K562 (cell line): ENCODE data around the gene ALDH3B2. TPM values are rescaled to one million over a fixed set of nuclear protein-coding genes. Genes with fewer than 3 reads are reported as not detected.

ENCODE experiments used
- ASH1L ChIP-seq: fragments of 450-650 bp; IDR thresholded peaks from 2 replicates; pipeline ENCODE4 v1.6.1; 2018; ENCODE audit warnings: borderline replicate concordance, mild to moderate bottlenecking, low read depth; ENCODE audit not compliant: partially characterized antibody
- BRF1 ChIP-seq: IDR thresholded peaks from 3 replicates; pipeline ENCODE4 v1.6.1; 2011; ENCODE audit warnings: borderline replicate concordance, mild to moderate bottlenecking; ENCODE audit not compliant: insufficient read length; ENCODE audit errors: extremely low read depth
- CAMTA2 ChIP-seq: fragments of 250-450 bp; sonication (Bioruptor Pico); conservative IDR thresholded peaks from 2 replicates; pipeline ENCODE4 v1.5.1; 2022
- FOXK2 ChIP-seq, 2 experiments: fragments of 450-650 bp; IDR thresholded peaks in 1 of 2; conservative IDR thresholded peaks in 1 of 2; 2 replicates each; pipeline ENCODE4 v1.6.1; 2016; ENCODE audit warnings: low read depth in 2 of 2, mild to moderate bottlenecking in 1 of 2
- FUS ChIP-seq: fragments of 200-400 bp; formaldehyde crosslinking; optimal IDR thresholded peaks from 2 replicates; pipeline ENCODE3; 2017; ENCODE audit warnings: low read depth, low read length
- HMG20A ChIP-seq: fragments of 450-650 bp; formaldehyde crosslinking; conservative IDR thresholded peaks from 2 replicates; pipeline ENCODE4 v1.4.0; 2020; ENCODE audit warnings: mild to moderate bottlenecking, mixed read lengths
- JUND ChIP-seq, 2 experiments: IDR thresholded peaks; 2 replicates in 1 of 2; 3 replicates in 1 of 2; pipeline ENCODE4 v1.6.1; 2011; ENCODE audit warnings: borderline replicate concordance in 2 of 2, low read depth in 2 of 2, low read length in 2 of 2, improper control_type of control experiment in 1 of 2, missing biosample characterization in 1 of 2, missing genetic modification characterization in 1 of 2, missing genetic modification reagents in 1 of 2
- KLF10 ChIP-seq: fragments of 250-450 bp; sonication (Bioruptor Pico); IDR thresholded peaks from 2 replicates; pipeline ENCODE4 v1.6.1; 2021; ENCODE audit warnings: matching md5 sums
- MTA1 ChIP-seq: fragments of 450-650 bp; IDR thresholded peaks from 2 replicates; pipeline ENCODE4 v1.6.1; 2017; ENCODE audit warnings: borderline replicate concordance
- MYBL2 ChIP-seq, 2 experiments: fragments of 450-650 bp in 1 of 2; sonication (generic) in 1 of 2; formaldehyde crosslinking in 1 of 2; IDR thresholded peaks; 2 replicates each; pipeline versions ENCODE4 v1.6.1 to v1.8.1; 2017 to 2022; ENCODE audit warnings: borderline replicate concordance in 1 of 2, inconsistent platforms in 1 of 2, low read depth in 1 of 2, mild to moderate bottlenecking in 1 of 2, missing genetic modification reagents in 1 of 2, moderate library complexity in 1 of 2
- NFE2 ChIP-seq: IDR thresholded peaks from 2 replicates; pipeline ENCODE4 v1.6.1; 2014; ENCODE audit warnings: antibody characterized with exemption, low read depth
- NR3C1 ChIP-seq: sonication (generic); formaldehyde crosslinking; IDR thresholded peaks from 2 replicates; pipeline ENCODE4 v1.8.1; 2022; ENCODE audit warnings: missing genetic modification reagents
- PYGO2 ChIP-seq: fragments of 450-650 bp; IDR thresholded peaks from 2 replicates; pipeline ENCODE4 v1.6.1; 2016; ENCODE audit warnings: mild to moderate bottlenecking, missing genetic modification characterization, moderate library complexity, missing compliant biosample characterization
- SIRT6 ChIP-seq: IDR thresholded peaks from one replicate; pipeline ENCODE4 v1.6.1; 2012; ENCODE audit warnings: low read depth, mild to moderate bottlenecking, control low read depth, inconsistent platforms, low read length, moderate library complexity
- SMARCA4 ChIP-seq: fragments of 450-650 bp; IDR thresholded peaks from 2 replicates; pipeline ENCODE4 v1.6.1; 2016
- SMARCA5 ChIP-seq: fragments of 450-650 bp; IDR thresholded peaks from 2 replicates; pipeline ENCODE4 v1.6.1; 2016
- STAG1 ChIP-seq: sonication (generic); formaldehyde crosslinking; IDR thresholded peaks from 2 replicates; pipeline ENCODE4 v1.5.0; 2020; ENCODE audit warnings: missing genetic modification reagents, borderline replicate concordance
- TBL1XR1 ChIP-seq, 2 experiments: IDR thresholded peaks; 2 replicates each; pipeline ENCODE4 v1.6.1; 2012; ENCODE audit warnings: improper control_type of control experiment in 2 of 2, low read length in 2 of 2, mild to moderate bottlenecking in 1 of 2
- TCF7L2 ChIP-seq: fragments of 150-350 bp; IDR thresholded peaks from 2 replicates; pipeline ENCODE4 v1.6.1; 2016; ENCODE audit warnings: low read depth, mild to moderate bottlenecking, low read length, moderate library complexity
- polyA plus RNA-seq, 8 experiments: library from polyadenylated mRNA; depleted of rRNA in 4 of 8; stranded (reverse) in 5 of 8; unstranded in 3 of 8; fragments of >200 nt; fragmentation: Nextera tagmentation in 2 of 8; fragmentation: Illumina TruSeq in 1 of 8; extraction: Ambion mirVana in 2 of 8; extraction: Trizol in 1 of 8; gene quantifications; 2 replicates each; pipeline versions ENCODE4 v1.2.1 to v1.2.3, GENCODE V29; 2011 to 2014; ENCODE audit warnings: inconsistent platforms in 1 of 8, missing spikeins in 1 of 8
- total RNA-seq, 7 experiments: library from RNA; depleted of rRNA in 6 of 7; stranded (reverse); fragments of >200 nt in 6 of 7; fragmentation: Illumina TruSeq in 2 of 7; extraction: Trizol in 2 of 7; gene quantifications; 2 replicates each; pipeline versions ENCODE4 v1.2.1 to v1.2.3, GENCODE V29; 2011 to 2021; ENCODE audit warnings: low replicate concordance in 1 of 7
- TF ChIP-seq, protein P1 (sequence below): fragments of 200-400 bp; formaldehyde crosslinking; IDR thresholded peaks from 2 replicates; pipeline ENCODE4 v1.6.1; 2017; ENCODE audit warnings: mild to moderate bottlenecking, low read depth, low read length, moderate library complexity
- TF ChIP-seq, protein P2 (sequence below): fragments of 450-650 bp; IDR thresholded peaks from 2 replicates; pipeline ENCODE4 v1.6.1; 2016
- TF ChIP-seq, protein P3 (sequence below), 2 experiments: fragments of 450-650 bp in 1 of 2; IDR thresholded peaks; 2 replicates each; pipeline ENCODE4 v1.6.1; 2011 to 2017; ENCODE audit warnings: low read depth in 2 of 2, antibody characterized with exemption in 1 of 2, borderline replicate concordance in 1 of 2, low read length in 1 of 2, mild to moderate bottlenecking in 1 of 2, mixed read lengths in 1 of 2; ENCODE audit not compliant: control insufficient read depth in 1 of 2

The ALDH3B2 gene
- total and polyA plus RNA-seq, 9 of the 15 experiments (the other 6 are each of a cell fraction or from before 2014, with no cell fraction given), result not detected

DNA sequence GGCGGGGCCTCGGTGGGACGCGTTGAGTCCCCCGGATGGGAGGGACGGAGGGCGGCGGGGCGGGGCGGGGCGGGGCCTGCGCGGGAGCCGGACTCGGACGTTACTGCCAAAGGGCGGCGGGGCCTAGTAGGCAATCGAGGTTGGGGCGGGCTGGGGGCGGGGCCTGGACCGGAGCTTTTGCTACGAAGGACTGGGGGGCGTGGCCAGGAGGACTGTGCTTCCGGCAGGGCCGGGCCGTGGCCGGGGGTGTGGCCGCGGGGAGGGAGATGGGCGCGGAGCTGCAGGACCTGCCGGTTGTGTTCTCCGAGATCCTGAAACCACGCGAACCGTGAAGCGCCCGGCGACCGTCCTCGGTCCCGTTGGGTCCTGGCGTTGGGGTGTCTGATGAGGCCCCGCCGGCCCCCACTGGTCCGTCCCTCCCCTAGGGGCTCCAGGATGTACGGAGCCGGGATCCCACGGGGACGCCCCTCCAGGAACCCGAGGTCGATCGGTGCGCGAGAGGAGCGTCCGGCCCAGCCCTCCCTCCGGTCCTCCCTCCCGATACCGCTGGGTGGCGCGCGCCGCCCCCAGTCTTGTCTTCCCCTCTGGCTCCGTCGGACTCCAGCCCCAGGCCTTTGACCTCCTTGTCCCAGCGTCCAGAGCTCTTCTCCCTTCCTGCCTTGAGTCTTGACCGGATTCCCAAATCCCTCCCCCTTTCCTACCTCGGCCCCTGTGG is 44.0 kb downstream of the ALDH3B2 start (continued):
- TF ChIP-seq, protein P1, sequence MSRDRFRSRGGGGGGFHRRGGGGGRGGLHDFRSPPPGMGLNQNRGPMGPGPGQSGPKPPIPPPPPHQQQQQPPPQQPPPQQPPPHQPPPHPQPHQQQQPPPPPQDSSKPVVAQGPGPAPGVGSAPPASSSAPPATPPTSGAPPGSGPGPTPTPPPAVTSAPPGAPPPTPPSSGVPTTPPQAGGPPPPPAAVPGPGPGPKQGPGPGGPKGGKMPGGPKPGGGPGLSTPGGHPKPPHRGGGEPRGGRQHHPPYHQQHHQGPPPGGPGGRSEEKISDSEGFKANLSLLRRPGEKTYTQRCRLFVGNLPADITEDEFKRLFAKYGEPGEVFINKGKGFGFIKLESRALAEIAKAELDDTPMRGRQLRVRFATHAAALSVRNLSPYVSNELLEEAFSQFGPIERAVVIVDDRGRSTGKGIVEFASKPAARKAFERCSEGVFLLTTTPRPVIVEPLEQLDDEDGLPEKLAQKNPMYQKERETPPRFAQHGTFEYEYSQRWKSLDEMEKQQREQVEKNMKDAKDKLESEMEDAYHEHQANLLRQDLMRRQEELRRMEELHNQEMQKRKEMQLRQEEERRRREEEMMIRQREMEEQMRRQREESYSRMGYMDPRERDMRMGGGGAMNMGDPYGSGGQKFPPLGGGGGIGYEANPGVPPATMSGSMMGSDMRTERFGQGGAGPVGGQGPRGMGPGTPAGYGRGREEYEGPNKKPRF, result no peak
- no peak for TF ChIP-seq SIRT6
- TF ChIP-seq ASH1L, result no peak
- TF ChIP-seq MYBL2 (IDR thresholded peaks at IDR 0.05; ENCODE audit: low read depth), result no peak
- no peak for TF ChIP-seq MYBL2 (CRISPR knock-in tag; IDR thresholded peaks at IDR 0.05; ENCODE audit: borderline replicate concordance)
- no peak for TF ChIP-seq CAMTA2 (CRISPR knock-in tag)
- TF ChIP-seq SMARCA4, result no peak
- no peak for TF ChIP-seq NFE2
- no peak for TF ChIP-seq BRF1
- TF ChIP-seq NR3C1, result no peak
- no peak for TF ChIP-seq FUS
- TF ChIP-seq STAG1, result no peak
- TF ChIP-seq FOXK2 (conservative IDR thresholded peaks at IDR 0.05 in 1 of 2, IDR thresholded peaks at IDR 0.05 in 1 of 2; ENCODE audit: low read depth in 2 of 2), result no peak
- 0 out of 2 replicates have a peak, but pooled peaks have one; percentile 15 for TF ChIP-seq MTA1
- TF ChIP-seq, protein P2, sequence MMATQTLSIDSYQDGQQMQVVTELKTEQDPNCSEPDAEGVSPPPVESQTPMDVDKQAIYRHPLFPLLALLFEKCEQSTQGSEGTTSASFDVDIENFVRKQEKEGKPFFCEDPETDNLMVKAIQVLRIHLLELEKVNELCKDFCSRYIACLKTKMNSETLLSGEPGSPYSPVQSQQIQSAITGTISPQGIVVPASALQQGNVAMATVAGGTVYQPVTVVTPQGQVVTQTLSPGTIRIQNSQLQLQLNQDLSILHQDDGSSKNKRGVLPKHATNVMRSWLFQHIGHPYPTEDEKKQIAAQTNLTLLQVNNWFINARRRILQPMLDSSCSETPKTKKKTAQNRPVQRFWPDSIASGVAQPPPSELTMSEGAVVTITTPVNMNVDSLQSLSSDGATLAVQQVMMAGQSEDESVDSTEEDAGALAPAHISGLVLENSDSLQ, result no peak
- TF ChIP-seq, protein P3, sequence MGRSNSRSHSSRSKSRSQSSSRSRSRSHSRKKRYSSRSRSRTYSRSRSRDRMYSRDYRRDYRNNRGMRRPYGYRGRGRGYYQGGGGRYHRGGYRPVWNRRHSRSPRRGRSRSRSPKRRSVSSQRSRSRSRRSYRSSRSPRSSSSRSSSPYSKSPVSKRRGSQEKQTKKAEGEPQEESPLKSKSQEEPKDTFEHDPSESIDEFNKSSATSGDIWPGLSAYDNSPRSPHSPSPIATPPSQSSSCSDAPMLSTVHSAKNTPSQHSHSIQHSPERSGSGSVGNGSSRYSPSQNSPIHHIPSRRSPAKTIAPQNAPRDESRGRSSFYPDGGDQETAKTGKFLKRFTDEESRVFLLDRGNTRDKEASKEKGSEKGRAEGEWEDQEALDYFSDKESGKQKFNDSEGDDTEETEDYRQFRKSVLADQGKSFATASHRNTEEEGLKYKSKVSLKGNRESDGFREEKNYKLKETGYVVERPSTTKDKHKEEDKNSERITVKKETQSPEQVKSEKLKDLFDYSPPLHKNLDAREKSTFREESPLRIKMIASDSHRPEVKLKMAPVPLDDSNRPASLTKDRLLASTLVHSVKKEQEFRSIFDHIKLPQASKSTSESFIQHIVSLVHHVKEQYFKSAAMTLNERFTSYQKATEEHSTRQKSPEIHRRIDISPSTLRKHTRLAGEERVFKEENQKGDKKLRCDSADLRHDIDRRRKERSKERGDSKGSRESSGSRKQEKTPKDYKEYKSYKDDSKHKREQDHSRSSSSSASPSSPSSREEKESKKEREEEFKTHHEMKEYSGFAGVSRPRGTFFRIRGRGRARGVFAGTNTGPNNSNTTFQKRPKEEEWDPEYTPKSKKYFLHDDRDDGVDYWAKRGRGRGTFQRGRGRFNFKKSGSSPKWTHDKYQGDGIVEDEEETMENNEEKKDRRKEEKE (IDR thresholded peaks at IDR 0.05; ENCODE audit: borderline replicate concordance in 1 of 2, control insufficient read depth in 1 of 2, low read depth in 2 of 2, low read length in 1 of 2), result 0 out of 4 replicates have a peak, but pooled peaks of 1 of the 2 experiments have one; percentile 65
- TF ChIP-seq TCF7L2, result no peak
- no peak for TF ChIP-seq KLF10 (CRISPR knock-in tag)
- TF ChIP-seq PYGO2 (tag), result no peak
- 0 out of 4 replicates have a peak, but pooled peaks of 1 of the 2 experiments have one; percentile 9 for TF ChIP-seq TBL1XR1 (IDR thresholded peaks at IDR 0.05; ENCODE audit: low read length in 2 of 2)
- TF ChIP-seq HMG20A, result no peak
- no peak for TF ChIP-seq SMARCA5
- TF ChIP-seq JUND (IDR thresholded peaks at IDR 0.05; ENCODE audit: borderline replicate concordance, low read depth, low read length), result no peak
- peak; percentile 34; the same call in 1 of the 3 replicates for TF ChIP-seq JUND (tag; IDR thresholded peaks at IDR 0.05; ENCODE audit: borderline replicate concordance, low read depth, low read length)
